GM21381 (cell line): ENCODE results near the gene PYCR2.
"Not testable (repeated sequence)": the region's sequence is repeated elsewhere in the genome, so short reads cannot be mapped to it uniquely, and the experiment has no call there.

Experiments used
- ATAC-seq: cut with Tn5 transposase; IDR thresholded peaks from one replicate; pipeline ENCODE4 v1.9.1; 2021; ENCODE audit warnings: mild to moderate bottlenecking, moderate library complexity; ENCODE audit not compliant: unreplicated experiment

The PYCR2 gene

GRCh38 chr1:225892307-225892706 lies 31.7 kb downstream of the PYCR2 start:
- no peak for ATAC-seq

- ATAC-seq: no peak
Observed at GRCh38 chr1:225891229-225891972, 32.6 kb downstream of the PYCR2 start.

GRCh38 chr1:225890346-225891228 lies 33.5 kb downstream of the PYCR2 start:
- no peak for ATAC-seq

DNA sequence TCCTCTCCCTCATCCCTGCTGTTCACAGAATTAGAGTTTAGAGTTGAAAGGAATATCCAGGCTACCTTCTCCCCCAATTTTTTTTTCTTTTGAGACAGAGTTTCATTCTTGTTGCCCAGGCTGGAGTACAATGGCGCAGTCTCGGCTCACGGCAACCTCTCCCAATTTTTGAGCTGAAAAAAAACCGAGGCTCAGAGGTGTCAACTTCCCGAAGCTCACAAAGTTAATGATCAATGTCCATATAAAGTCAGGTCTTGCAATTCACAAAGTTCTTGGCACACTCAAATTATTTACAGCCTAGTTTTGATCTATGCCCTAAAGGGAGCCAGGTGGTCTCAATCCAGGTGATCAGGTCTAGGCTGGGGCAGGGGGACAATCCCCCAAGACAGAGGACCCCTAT lies 34.3 kb downstream of the PYCR2 start:
- no peak for ATAC-seq

DNA sequence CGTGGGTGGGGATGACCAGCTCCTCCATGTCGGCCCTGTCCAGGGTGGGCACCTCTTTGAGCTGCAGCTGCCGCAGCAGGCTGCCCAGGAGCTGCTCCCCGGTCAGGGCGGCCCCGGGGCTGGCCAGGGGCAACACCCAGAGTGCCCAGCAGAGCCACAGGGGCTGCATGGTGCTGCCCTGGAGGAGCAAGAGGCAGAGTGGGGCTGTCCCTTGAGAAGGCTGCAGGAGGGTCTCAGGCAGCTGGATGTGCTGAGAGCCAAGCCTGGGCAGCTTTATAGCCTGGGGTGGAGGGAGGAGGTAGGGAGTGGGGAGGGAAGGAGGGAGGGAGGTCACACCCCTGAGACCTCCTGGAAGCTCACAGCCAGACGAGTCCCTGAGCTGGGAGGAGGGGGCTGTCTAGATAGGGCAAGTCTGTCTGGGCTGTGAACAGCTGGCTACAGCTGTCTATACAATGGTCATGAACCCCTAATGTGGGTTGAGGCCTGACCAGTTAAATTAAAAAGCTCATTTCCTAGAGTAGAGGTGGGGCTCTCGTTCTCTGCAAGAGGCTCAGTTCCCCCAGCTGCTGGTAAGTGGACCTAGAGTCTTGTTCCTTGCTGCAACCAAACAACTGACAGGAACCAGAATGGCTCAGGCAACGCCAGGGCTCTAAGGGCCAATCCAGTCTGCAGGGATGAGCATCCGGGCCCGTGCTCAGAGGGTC lies 35.0 kb downstream of the PYCR2 start, which contains the start of gene LEFTY1:
LEFTY1 (minus strand) TSS at position 249 of the 704 bp plus-strand sequence; CDS start at position 169, 80 bp downstream.
- ATAC-seq: no peak

DNA sequence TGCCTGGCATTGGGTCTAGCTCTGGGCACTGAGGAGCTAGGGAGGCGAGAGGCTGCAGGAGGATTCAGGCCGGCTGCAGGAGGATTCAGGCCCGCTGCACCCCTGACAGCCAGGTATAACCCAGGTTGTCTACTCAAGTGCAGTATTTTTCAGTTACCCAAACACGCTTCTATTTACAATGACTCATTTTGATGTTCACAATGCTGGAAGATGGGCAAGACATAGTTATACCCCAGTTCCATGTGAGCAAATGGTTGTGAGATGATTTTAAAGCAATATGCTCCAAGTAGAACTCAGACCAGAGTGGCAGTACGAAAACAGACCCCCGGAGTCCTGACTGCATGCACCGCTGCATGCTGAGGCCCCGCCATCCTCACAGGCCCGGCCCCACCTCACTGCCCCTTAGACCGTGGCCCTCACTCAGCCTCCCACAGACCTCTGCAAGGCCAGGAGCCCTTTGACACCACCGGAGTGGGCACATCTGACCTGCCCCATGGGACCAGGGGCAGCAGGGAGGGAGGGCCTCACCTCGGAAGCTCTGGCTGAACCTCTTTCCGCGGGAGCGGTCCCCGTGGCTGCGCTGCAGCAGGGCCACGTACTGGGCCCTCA lies 35.7 kb downstream of the PYCR2 start:
- no peak for ATAC-seq

DNA sequence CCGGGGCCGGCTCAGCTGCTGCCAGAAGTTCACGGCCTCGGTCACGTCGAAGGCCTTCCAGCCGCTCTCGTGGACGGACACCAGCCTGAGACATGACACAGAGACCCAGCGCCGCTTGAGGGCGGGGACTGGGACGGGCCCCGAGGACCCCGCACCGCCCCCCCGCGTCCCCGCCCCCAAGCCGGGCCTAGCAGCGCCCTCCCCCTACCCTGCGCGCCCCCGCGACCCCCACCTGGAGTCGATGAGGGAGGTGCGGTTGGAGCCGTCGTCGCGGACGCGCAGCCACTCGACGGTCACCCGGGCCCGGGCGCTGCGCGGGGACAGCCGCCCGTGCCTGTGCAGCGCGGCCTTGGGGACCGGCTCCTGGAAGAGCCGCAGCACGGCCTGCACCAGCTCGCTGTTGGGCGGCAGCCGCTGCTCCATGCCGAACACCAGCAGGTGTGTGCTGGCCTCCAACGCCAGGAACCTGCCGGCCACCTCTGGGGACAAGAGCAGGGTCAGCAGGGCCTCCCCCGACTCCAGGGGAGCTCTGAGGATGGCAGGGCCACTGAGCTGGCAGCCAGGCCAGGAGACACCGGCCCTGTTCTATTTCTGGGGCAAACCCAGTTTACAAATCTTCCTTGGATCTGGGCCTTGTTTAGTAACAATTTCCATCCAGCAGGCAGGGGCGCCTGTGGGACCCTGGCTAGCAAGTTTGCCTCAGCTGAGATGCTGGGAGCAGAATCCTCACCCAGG lies 36.3 kb downstream of the PYCR2 start:
- ATAC-seq: not testable (repeated sequence)

DNA sequence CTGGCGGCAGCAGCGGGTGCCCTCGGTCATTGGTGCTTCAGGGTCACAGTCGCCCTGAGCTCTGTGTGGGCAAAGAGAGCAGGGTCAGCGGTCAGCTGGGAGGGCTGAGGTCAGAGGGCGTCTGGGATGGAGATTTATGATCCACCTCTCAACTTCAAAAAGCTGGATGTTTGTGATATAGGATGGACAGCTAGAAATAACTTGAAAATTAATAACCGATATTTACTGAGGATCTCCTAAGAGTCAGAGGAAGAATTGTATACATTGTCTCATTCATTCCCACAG lies 37.1 kb downstream of the PYCR2 start:
- ATAC-seq: no peak

GRCh38 chr1:225886159-225887029 lies 37.7 kb downstream of the PYCR2 start:
- ATAC-seq: no peak

DNA sequence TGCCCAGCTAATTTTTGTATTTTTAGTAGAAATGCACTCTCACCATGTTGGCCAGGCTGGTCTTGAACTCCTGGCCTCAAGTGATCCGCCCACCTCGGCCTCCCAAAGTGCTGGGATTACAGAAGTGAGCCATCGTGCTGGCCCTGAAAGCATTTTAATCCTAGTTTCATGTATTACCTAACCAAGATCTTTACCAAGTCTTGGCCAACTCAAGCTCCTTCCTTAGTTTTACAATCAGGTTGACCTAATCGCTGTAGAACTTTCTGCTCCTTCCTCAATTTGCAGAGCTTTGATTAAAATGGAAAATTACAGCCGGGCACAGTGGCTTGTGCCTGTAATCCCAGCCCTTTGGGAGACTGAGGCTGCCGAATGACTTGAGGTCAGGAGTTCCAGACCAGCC lies 38.7 kb downstream of the PYCR2 start:
- ATAC-seq: no peak

GRCh38 chr1:225883616-225884265 lies 40.3 kb downstream of the PYCR2 start:
- no peak for ATAC-seq

DNA sequence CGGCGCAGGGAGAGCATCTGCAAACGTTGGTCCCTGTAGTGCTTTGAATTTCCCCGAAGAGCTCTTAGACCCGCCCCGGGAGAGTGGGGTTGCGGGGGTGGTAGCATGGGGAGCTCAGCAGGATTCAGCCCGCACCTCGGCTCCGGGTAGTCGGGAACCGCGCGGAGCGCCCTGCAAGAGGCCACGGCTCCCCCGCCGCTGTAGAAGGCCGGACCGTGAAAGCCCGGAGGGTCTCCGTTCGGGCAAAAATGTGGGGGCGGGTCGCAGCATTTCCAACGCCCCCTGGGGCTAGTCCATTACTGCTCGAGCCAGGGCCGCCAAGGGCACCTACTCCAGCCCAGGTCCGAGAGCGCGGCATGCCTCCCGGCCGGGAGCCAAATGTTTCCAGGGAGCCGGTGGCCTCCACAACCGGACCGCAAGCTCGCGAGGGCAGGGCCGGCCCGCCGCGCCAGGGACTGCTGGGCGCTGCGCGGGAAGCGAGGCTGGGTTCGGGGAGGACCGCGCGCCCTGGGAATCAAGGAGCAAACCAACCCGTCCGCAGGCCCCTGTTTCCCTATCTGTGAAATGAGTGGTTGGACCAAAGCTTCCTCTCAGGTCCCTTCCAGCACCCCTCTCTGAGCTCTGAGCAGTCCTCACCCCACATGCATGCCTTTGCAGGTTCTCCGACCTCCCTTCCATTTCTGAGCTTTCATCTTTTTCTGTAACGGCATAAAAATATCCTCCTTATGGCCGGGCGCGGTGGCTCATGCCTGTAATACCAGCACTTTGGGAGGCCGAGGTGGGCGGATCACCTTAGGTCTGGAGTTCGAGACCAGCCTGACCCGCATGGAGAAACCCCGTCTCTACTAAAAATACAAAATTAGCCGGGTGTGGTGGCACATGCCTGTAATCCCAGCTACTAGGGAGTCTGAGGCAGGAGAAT lies 41.1 kb downstream of the PYCR2 start:
- peak; percentile 12 for ATAC-seq

DNA sequence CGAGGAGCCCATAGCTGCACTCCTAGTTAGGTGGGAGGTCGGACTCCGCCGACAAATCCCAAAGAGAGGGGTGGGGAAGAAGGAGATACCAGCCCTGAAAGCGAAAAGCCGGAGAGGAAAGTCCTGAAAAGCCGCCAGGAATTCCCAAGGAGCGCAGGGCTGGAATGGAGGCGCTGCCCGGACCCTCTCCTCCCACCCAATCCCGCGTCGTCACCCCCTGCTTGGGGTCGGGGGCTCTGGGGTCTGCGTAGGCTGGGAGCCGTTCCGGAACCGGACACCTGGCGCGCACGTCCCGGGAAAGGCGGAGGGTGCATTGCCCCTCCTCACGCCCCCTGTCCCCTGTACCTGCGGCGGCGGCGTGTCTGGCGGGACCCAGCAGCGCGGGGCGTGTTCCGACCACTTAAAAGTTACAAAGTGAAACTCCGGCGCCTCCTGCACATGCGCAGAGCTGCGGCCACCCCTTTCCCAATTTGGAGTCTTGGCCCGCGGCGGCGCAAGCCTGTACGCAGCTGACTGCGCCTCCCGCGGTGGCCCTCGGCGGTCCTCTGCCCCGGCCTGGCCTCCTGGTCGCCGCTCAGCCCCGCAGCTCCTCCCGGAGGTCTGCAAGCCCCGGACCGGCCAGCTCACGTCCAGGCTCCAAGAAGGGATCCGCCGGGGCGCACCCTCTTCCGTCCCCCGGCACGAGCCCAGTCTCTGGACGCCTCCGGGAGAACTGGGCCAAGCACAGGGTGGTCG lies 41.9 kb downstream of the PYCR2 start, which contains the start of gene TMEM63A:
TMEM63A (minus strand) TSS at position 422 of the 735 bp plus-strand sequence. CDS start 4,800 bp downstream, outside the sequence.
- ATAC-seq: peak; percentile 74

DNA sequence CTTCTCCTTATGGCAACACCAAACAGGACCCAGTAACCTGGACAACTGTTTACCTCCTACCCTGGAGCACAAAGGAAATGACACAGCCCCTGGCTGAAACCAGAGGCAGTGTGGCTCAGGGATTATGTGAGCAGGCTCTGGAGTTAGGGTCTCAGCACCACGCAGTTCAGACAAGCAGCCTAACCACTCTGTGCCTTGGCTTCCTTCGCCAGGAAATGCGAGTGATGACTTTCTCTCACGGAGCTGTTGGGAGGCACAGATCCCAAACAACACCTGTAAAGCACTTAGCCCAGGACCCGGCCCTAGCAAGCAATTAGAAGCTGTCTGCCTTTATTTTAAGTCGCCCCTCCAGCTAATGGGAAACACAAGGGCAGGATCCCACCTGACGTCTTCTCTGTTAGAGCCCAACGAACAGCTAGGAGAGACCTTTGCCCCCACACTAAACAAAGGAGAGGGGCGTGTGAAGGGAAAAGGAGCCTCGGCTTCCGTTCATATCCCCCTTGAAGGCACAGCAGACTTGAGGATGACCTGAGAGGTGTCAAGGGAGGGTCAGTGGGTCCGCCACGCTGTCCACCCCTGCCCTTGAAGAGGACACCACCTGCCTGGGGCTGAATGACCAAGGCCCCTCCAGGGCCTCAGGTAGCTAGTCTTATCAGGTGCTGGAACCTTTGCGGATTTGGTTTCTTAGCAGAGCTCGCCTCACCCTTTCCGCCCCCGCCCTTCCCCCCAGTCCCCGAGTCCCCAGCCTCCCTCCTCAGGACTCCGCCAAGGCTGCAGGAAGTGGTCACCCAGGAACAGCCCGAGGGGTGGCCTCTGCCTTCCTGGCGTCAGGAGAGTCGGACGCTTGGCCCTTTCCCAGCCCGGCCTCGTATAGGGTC lies 42.7 kb downstream of the PYCR2 start:
- ATAC-seq: peak; percentile 16

- no peak for ATAC-seq
Observed at GRCh38 chr1:225880636-225881035, 43.4 kb downstream of the PYCR2 start.

- no peak for ATAC-seq
Observed at GRCh38 chr1:225880222-225880588, 43.8 kb downstream of the PYCR2 start.
